NCI-H1417 (cell line): Measurements from ENCODE around the gene PTPRC.

Experiments
- DNase-seq, 3 experiments: peaks; one replicate each; lab custom pipeline; 2025; lab: John Stamatoyannopoulos, UW

PTPRC gene

GRCh38 chr1:198643808-198644207 lies 5.0 kb downstream of the PTPRC start:
- DNase-seq = no peak

GRCh38 chr1:198647055-198647454 lies 8.2 kb downstream of the PTPRC start:
- no peak for DNase-seq

GRCh38 chr1:198648592-198648991 lies 9.8 kb downstream of the PTPRC start:
- DNase-seq = no peak

GRCh38 chr1:198649232-198649967 lies 10.6 kb downstream of the PTPRC start:
- DNase-seq = no peak

GRCh38 chr1:198649968-198650338 lies 11.1 kb downstream of the PTPRC start:
- DNase-seq = no peak

- no peak for DNase-seq
Measured at GRCh38 chr1:198650506-198650905, 11.7 kb downstream of the PTPRC start.

GRCh38 chr1:198651650-198652400 lies 13.0 kb downstream of the PTPRC start:
- no peak for DNase-seq

GRCh38 chr1:198653808-198654413 lies 15.1 kb downstream of the PTPRC start:
- DNase-seq = no peak

GRCh38 chr1:198655459-198656121 lies 16.8 kb downstream of the PTPRC start:
- no peak for DNase-seq

- DNase-seq = no peak
Measured at GRCh38 chr1:198656500-198656932, 17.7 kb downstream of the PTPRC start.

- peak; percentile 9 to 39 (median 29) for DNase-seq
Measured at GRCh38 chr1:198657550-198658064, 18.8 kb downstream of the PTPRC start.

- no peak for DNase-seq
Measured at GRCh38 chr1:198660341-198661261, 21.8 kb downstream of the PTPRC start.

GRCh38 chr1:198662821-198663220 lies 24.0 kb downstream of the PTPRC start:
- peak in 1 of 3 experiments; percentile 23 for DNase-seq

GRCh38 chr1:198664068-198664788 lies 25.4 kb downstream of the PTPRC start:
- DNase-seq = no peak

- DNase-seq = no peak
Measured at GRCh38 chr1:198667186-198667585, 28.3 kb downstream of the PTPRC start.

GRCh38 chr1:198667807-198668206 lies 29.0 kb downstream of the PTPRC start:
- no peak for DNase-seq

- no peak for DNase-seq
Measured at GRCh38 chr1:198669023-198669698, 30.3 kb downstream of the PTPRC start.

GRCh38 chr1:198669771-198670170 lies 30.9 kb downstream of the PTPRC start:
- no peak for DNase-seq

GRCh38 chr1:198671136-198671535 lies 32.3 kb downstream of the PTPRC start:
- DNase-seq = peak in 2 of 3 experiments; percentile 22

- no peak for DNase-seq
Measured at GRCh38 chr1:198672124-198672523, 33.3 kb downstream of the PTPRC start.
